B cell (primary cell): ENCODE results near the gene SPINK14. TPM values are rescaled to one million over a fixed set of nuclear protein-coding genes. Genes with fewer than 3 reads are reported as not detected.

ENCODE experiments used
- ATAC-seq: fragments of 200-7000 bp; cut with Tn5 transposase; one replicate; pipeline ENCODE4 v1.10.0; 2021; ENCODE audit warnings: low read depth, mild to moderate bottlenecking, moderate number of reproducible peaks, moderate library complexity
- CTCF ChIA-PET: fragments of 350-600 bp; sonication (Branson Sonifier 250); formaldehyde crosslinking; loops from one replicate; lab custom pipeline; 2021; ENCODE audit warnings: antibody characterized with exemption, inconsistent platforms; lab: Charles Lee
- POLR2A ChIA-PET: fragments of 350-600 bp; sonication (Branson Sonifier 250); formaldehyde crosslinking; loops from one replicate; lab custom pipeline; 2021; ENCODE audit warnings: antibody characterized with exemption; lab: Charles Lee
- DNase-seq: peaks from one replicate; pipeline ENCODE4 v3.0.0; 2013
- H2AFZ ChIP-seq: 2 replicates; pipeline ENCODE4 v1.6.1; 2012; ENCODE audit warnings: mild to moderate bottlenecking, low read depth, low read length; ENCODE audit not compliant: insufficient read depth, poor library complexity, severe bottlenecking
- H3K27ac ChIP-seq, 2 donors: 1 replicate in 1 of 2; 2 replicates in 1 of 2; pipeline ENCODE4 v1.5.1; 2012 to 2013; ENCODE audit warnings: low read length in 2 of 2, mild to moderate bottlenecking in 2 of 2, moderate library complexity in 1 of 2
- H3K27me3 ChIP-seq, 4 experiments: fragments of 200-600 bp in 1 of 4; sonication (generic) in 1 of 4; replicated peaks in 1 of 4; 1 replicate in 2 of 4; 2 replicates in 2 of 4; pipeline versions ENCODE4 v1.6.1 to v1.7.0; 2013 to 2016; ENCODE audit warnings: low read length in 3 of 4, mild to moderate bottlenecking in 2 of 4, mixed read lengths in 1 of 4, moderate library complexity in 1 of 4; ENCODE audit not compliant: insufficient read depth in 4 of 4, control insufficient read depth in 3 of 4; ENCODE audit errors: control extremely low read depth in 1 of 4
- H3K36me3 ChIP-seq, 2 experiments: replicated peaks in 1 of 2; 1 replicate in 1 of 2; 2 replicates in 1 of 2; pipeline versions ENCODE4 v1.6.1 to v1.7.1; 2013; ENCODE audit warnings: low read length in 1 of 2; ENCODE audit not compliant: insufficient read depth in 2 of 2, control insufficient read depth in 1 of 2; ENCODE audit errors: control extremely low read depth in 1 of 2, extremely low read depth in 1 of 2
- H3K4me1 ChIP-seq, 2 donors: fragments of 200-600 bp in 1 of 2; sonication (generic) in 1 of 2; 1 replicate in 1 of 2; 2 replicates in 1 of 2; pipeline versions ENCODE4 v1.5.1 to v1.6.1; 2013 to 2017; ENCODE audit warnings: low read length in 2 of 2; ENCODE audit not compliant: control insufficient read depth in 2 of 2, insufficient read depth in 2 of 2
- H3K4me2 ChIP-seq: replicated peaks from 2 replicates; pipeline ENCODE3; 2012; ENCODE audit warnings: mild to moderate bottlenecking, low read depth, low read length; ENCODE audit not compliant: poor library complexity, severe bottlenecking
- H3K4me3 ChIP-seq, 5 experiments: fragments of 200-600 bp in 1 of 5; sonication (generic) in 1 of 5; 1 replicate in 3 of 5; 2 replicates in 2 of 5; pipeline versions ENCODE4 v1.5.1 to v1.7.0; 2011 to 2016; ENCODE audit warnings: low read length in 4 of 5, mild to moderate bottlenecking in 4 of 5, low read depth in 2 of 5, control low read depth in 1 of 5, moderate library complexity in 1 of 5; ENCODE audit not compliant: insufficient read depth in 1 of 5; ENCODE audit errors: control extremely low read depth in 1 of 5, extremely low read depth in 1 of 5
- H3K79me2 ChIP-seq: fragments of 200-600 bp; sonication (generic); one replicate; pipeline ENCODE4 v1.6.0; 2016; ENCODE audit warnings: low read length; ENCODE audit not compliant: control insufficient read depth, insufficient read depth
- H3K9ac ChIP-seq: fragments of 200-600 bp; sonication (generic); 2 replicates; pipeline ENCODE4 v1.6.1; 2017; ENCODE audit warnings: mild to moderate bottlenecking, low read length, moderate library complexity
- H3K9me3 ChIP-seq, 3 donors: one replicate each; pipeline versions ENCODE4 v1.6.1 to v1.7.1; 2013; ENCODE audit warnings: low read length in 2 of 3; ENCODE audit not compliant: control insufficient read depth in 2 of 3, insufficient read depth in 1 of 3; ENCODE audit errors: control extremely low read depth in 1 of 3
- H4K20me1 ChIP-seq: 2 replicates; pipeline ENCODE4 v1.6.0; 2012; ENCODE audit warnings: mild to moderate bottlenecking, low read length; ENCODE audit not compliant: insufficient read depth, control insufficient read depth, poor library complexity, severe bottlenecking
- H3K27ac Mint-ChIP-seq: one replicate; pipeline ENCODE4 v1.8.0; 2021; ENCODE audit warnings: mixed read lengths
- H3K27me3 Mint-ChIP-seq: one replicate; pipeline ENCODE4 v1.8.0; 2021; ENCODE audit warnings: mixed read lengths
- H3K4me1 Mint-ChIP-seq: one replicate; pipeline ENCODE4 v1.8.0; 2021; ENCODE audit warnings: mixed read lengths
- H3K4me3 Mint-ChIP-seq: one replicate; pipeline ENCODE4 v1.8.0; 2021; ENCODE audit warnings: mixed read lengths
- H3K9me3 Mint-ChIP-seq: one replicate; pipeline ENCODE4 v1.8.0; 2022; ENCODE audit warnings: mixed read lengths; ENCODE audit not compliant: insufficient read depth
- CTCF ChIP-seq: fragments of 200-600 bp; IDR thresholded peaks from one replicate; pipeline ENCODE4 v1.8.0; 2022; ENCODE audit warnings: antibody characterized with exemption, mild to moderate bottlenecking
- EZH2 ChIP-seq: IDR thresholded peaks from 2 replicates; pipeline ENCODE4 v1.6.1; 2012; ENCODE audit warnings: borderline replicate concordance, low read depth, mild to moderate bottlenecking, moderate library complexity, low read length; ENCODE audit not compliant: insufficient read depth, poor library complexity, severe bottlenecking
- WGBS: methylation state at CpG from one replicate; pipeline ENCODE4 v1.1.5; 2013; ENCODE audit warnings: missing lambda C conversion rate; ENCODE audit not compliant: insufficient coverage; 5-methylcytosine and 5-hydroxymethylcytosine counted together
- intact Hi-C: fragments of 100-400 bp; cut with micrococcal nuclease; formaldehyde crosslinking; loops from one replicate; pipeline ENCODE4 v1.10.0; 2022
- polyA plus RNA-seq: library from polyadenylated mRNA; depleted of rRNA; stranded (reverse); fragments of >200 nt; gene quantifications from 2 replicates; pipeline ENCODE4 v1.2.3, GENCODE V29; 2012
- total RNA-seq, 2 donors: library from RNA; stranded (reverse); fragments of 120-200 nt in 1 of 2; gene quantifications; 1 replicate in 1 of 2; 2 replicates in 1 of 2; pipeline versions ENCODE4 v1.2.3 to v1.2.4, GENCODE V29; 2013 to 2022

The SPINK14 gene
- total and polyA plus RNA-seq, 2 donors (not counting 1 experiment from before 2014, with no cell fraction given), result not detected

GRCh38 chr5:148140846-148141245 is 27.5 kb upstream of the SPINK14 start:
- no peaks in the 10 kb centered on the region for H4K20me1 ChIP-seq
- no peak overlapping the region for H3K4me3 ChIP-seq
- H3K4me1 ChIP-seq, result no peaks in the 10 kb centered on the region
- ATAC-seq, result no peak
- H3K79me2 ChIP-seq, result no peaks in the 10 kb centered on the region
- Mint-ChIP-seq H3K4me1 (no peaks in the 10 kb centered on the region), H3K27me3 (peaks cover 7% of the 10 kb centered on the region), H3K27ac (no peak overlapping the region), H3K9me3 (no peaks in the 10 kb centered on the region), H3K4me3 (no peak overlapping the region)
- DNase-seq, result no peak
- intact Hi-C loops, result no loop called here
- H3K27ac ChIP-seq, result no peak overlapping the region
- H2AFZ ChIP-seq, result no peak overlapping the region
- no peaks in the 10 kb centered on the region for H3K9me3 ChIP-seq
- CTCF ChIA-PET, result no interaction called here
- no peaks in the 10 kb centered on the region for H3K27me3 ChIP-seq
- TF ChIP-seq CTCF, result no peak
- TF ChIP-seq EZH2, result no peak
- no CpG with 5 or more reads among the region's 3 CpGs for WGBS
- no peak overlapping the region for H3K9ac ChIP-seq
- no peak overlapping the region for H3K4me2 ChIP-seq
- POLR2A ChIA-PET, result no interaction called here
- H3K36me3 ChIP-seq, result no peaks in the 10 kb centered on the region

- no peak overlapping the region for H3K4me2 ChIP-seq
- H3K9me3 ChIP-seq, result no peaks in the 10 kb centered on the region
- Mint-ChIP-seq H3K4me3 (no peak overlapping the region), H3K27me3 (peaks cover 7% of the 10 kb centered on the region), H3K27ac (no peak overlapping the region), H3K9me3 (no peaks in the 10 kb centered on the region), H3K4me1 (no peaks in the 10 kb centered on the region)
- no peak overlapping the region for H3K27ac ChIP-seq
- H3K9ac ChIP-seq, result no peak overlapping the region
- 90% methylated on average over 2 of the region's 2 CpGs for WGBS
- no peak overlapping the region for H3K4me3 ChIP-seq
- H3K36me3 ChIP-seq, result no peaks in the 10 kb centered on the region
- no peaks in the 10 kb centered on the region for H4K20me1 ChIP-seq
- ChIA-PET CTCF (no interaction called here), POLR2A (no interaction called here)
- ATAC-seq (no peak), DNase-seq (no peak)
- H3K27me3 ChIP-seq, result no peaks in the 10 kb centered on the region
- no peaks in the 10 kb centered on the region for H3K79me2 ChIP-seq
- H2AFZ ChIP-seq, result no peak overlapping the region
- H3K4me1 ChIP-seq, result no peaks in the 10 kb centered on the region
- TF ChIP-seq CTCF (no peak), EZH2 (no peak)
- intact Hi-C loops, result no loop called here
These were observed 26.7 kb upstream of the SPINK14 start for GRCh38 chr5:148141645-148142044.
